Inflammatory macrophage treated with lipopolysaccharide for 4 hours (primary cell): ENCODE results near the gene HNRNPC.
"Not testable (repeated sequence)": the region's sequence is repeated elsewhere in the genome, so short reads cannot be mapped to it uniquely, and the experiment has no call there.

ENCODE experiments used
- DNase-seq: peaks from one replicate; pipeline ENCODE4 v3.0.0-alpha.2; 2020

HNRNPC gene

DNA sequence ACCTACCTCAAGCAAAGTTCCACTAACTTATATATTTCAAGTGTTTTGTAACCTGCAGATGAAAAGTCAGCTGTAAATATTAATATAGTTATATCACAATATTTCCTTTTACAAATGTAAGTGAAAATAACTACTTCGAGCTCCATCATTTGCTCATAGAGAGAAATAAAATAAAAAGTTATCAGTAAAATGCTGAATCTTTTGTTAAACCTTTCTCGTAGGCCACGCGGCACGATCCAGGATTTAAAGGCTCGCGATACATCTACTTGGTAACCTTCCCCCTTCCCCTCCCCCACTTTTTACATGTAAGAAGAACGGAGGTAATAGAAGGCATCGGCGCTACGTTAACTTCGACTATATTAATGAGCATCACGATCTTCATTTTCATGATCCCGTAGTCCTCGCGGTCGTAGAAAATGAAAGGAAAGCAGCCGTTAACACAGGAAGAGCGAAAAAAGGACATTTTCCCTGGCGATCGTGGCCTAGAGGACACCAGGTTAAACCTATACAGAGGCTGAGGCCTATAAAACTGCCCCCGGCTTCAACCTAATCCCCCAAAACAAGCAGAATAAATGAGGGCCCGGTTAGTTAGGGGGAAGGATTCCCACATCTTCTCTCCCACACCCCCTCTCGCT, 508 bp downstream of the HNRNPC start:
- DNase-seq, result peak; percentile 64

GRCh38 chr14:21267886-21268616, 1.2 kb downstream of the HNRNPC start:
- peak; percentile 93 for DNase-seq

DNA sequence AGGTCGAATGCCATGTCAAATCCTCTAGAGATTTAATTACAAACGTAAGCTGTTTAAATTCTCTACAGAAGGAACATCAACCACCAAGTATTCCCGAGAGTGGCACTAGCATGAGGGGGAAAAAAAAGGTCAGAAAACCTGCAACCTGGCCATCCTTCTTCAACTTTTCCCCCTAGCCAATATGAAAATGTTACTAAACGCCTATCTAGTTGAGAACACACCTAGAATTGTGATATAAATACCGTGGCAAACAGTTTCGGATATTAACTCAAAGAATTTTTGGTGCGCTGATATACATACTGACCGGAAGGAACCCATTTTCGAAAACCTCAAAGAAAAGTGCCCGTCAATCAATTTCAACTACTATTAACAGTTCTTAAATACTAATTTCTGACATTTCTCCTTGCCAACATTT, 1.8 kb downstream of the HNRNPC start:
- DNase-seq, result no peak

- peak; percentile 74 for DNase-seq
Observed at GRCh38 chr14:21264025-21264801, 5.0 kb downstream of the HNRNPC start.

GRCh38 chr14:21263284-21264024, 5.8 kb downstream of the HNRNPC start:
- DNase-seq, result peak; percentile 43

- no peak for DNase-seq
Observed at GRCh38 chr14:21262410-21262809, 6.8 kb downstream of the HNRNPC start.

DNA sequence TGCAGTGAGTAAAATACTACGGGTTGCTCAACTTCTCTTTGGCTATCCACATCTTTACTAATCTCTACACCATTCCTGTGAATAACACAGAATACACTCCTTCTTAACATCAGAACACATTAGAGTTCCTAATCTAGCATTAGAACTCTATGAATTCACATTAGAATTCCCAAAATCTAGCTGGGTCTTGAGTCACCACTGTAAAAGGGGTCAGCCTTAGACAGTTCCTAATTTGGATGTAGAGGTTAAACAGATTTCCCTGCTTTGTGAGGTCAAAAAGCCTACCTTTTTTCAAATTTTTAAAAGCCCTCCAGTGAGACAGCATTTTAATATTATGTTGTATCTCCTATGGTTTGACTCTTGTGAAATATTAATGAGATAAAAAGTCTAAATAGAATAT, 7.4 kb downstream of the HNRNPC start:
- no peak for DNase-seq

DNA sequence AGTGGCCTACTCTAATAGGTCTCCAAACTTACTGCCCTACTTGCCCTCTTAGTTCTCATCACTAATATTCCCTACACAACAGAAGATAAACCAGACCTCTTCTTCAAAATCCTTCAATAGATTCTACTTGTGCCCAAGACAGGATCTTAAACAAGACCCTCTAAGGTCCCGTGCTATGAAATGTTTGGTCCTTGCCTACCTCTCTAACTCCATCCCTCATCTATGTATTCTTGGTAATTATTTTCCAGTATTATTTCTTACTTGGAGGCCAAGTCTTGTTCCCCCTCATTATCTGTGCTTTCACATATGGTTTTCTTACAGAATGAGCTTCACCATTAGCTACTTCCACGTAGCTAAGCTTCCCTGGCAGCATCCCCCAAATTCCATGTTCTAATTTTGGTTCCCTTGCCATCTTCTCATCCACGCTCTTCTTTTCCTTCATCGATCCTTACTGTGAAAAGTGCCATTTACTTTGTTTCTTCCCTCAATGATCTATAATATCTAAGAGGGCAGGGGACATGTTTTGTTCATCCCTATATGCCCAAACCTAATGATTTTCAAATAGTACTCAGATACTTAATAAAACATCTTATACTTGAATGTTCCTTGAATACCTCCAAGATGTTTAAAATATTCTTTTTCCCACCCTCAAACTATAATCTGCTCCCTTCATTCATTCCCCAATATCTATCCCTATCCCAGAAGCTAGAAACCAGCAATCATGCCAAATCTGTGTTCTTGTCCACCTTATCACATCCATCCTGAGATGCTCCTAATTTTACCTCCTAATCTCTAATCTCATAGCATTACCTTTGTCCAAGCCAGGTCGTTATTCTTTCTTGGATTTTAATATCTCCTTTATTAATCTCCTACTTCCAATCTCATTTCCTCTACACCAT, 10.1 kb downstream of the HNRNPC start:
- no peak for DNase-seq

DNA sequence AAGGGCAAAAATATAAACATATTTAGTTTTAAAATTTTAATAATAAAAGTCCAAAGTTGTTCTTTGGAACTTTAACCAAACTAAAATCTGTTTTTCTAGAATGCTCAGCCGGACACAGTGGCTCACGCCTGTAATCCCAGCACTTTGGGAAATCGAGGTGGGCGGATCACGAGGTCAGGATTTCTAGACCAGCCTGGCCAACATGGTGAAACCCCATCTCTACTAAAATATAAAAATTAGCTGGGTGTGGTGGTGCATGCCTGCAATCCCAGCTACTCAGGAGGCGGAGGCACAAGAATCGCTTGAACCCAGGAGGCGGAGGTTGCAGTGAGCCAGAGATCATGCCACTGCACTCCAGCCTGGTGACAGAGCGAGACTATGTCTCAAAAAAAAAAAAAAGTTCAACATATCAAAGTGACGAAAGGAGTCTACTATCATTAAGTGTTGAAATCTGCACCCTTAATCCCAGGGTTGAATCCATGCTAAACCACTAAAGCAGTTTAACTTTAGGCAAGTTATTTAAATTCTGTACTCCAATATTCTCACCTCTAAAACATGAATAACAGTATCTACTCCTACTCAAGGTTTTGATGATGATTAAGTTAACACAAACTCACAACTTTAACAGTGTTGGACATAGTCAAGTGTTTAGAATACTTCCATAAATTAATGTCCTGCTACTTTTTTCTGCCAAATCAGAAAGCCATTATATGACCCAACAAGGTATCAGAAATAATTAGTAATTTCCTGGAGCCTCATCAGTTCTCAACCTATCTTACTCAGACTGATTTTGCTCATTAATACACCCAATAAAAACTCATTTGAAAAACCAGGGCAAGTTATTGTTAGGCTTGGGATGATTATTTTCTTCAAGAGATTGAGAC, 11.0 kb downstream of the HNRNPC start:
- peak; percentile 57 for DNase-seq

DNA sequence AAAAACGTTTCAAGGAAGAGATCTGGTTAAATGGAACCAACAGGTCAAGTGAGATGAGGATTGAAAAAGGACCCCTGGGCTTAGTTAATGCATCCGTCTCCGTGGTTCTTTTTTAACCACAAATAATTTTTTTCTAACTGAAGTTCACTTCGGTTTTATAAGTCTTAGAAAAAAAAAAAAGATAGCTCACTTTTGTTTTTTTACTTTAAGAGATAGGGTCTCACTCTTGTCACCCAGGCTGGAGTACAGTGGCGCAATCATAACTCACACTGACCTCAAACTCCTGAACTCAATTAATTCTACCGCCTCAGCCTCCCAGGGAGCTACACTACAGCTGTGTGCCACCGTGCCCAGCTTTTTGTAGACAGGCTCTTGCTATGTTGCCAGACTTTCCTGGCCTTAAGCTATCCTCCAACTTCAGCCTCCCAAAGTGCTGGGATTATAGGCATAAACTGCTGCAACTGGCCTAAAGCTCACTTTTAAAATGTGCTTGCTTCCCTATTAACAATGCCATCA, 11.8 kb downstream of the HNRNPC start:
- DNase-seq, result no peak

GRCh38 chr14:21256539-21257393, 12.5 kb downstream of the HNRNPC start:
- DNase-seq, result peak; percentile 62

DNA sequence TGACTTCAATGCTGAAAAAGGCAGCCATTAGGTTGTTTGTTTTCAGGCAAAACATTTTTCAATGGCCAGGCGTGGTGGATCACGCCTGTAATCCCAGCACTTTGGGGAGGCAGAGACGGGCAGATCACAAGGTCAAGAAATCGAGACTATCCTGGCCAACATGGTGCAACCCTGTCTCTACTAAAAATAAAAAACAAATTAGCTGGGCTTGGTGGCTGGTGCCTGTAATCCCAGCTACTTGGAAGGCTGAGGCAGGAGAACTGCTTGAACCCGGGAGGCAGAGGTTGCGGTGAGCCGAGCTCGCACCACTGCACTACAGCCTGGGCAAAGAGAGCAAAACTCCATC, 13.2 kb downstream of the HNRNPC start:
- not testable (repeated sequence) for DNase-seq

DNA sequence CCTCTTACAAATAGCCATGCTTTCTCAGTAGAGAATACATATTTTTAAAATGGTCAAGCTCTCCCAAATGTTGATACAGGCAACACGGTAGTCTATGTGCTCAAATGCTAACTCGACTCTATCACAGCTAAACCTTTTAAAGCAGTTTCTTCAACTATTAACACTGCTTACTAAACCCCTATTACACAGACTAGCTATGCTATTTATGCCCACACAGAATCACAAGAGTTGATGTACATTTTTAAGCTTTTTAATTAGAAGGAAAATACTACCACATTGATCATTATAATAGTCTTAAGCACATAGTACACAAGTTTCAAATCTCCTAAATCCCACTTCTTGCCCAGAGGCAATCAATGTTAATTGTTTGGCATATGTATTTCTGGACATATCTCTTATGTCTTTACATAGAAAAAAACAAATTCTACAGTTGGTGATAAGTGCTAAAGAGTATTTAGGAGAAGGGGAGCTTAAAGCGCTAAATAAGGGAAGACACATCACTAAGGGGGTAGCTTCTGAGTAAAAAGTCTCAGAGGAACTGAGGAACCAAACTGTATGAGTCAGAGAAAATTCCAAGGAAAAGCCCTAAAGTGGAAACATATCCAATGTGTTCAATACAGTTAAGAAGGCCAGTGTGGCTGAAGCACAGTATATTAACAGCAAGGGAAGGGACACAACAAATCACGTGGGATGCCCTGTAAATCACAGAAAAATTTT, 13.7 kb downstream of the HNRNPC start:
- peak; percentile 54 for DNase-seq

DNA sequence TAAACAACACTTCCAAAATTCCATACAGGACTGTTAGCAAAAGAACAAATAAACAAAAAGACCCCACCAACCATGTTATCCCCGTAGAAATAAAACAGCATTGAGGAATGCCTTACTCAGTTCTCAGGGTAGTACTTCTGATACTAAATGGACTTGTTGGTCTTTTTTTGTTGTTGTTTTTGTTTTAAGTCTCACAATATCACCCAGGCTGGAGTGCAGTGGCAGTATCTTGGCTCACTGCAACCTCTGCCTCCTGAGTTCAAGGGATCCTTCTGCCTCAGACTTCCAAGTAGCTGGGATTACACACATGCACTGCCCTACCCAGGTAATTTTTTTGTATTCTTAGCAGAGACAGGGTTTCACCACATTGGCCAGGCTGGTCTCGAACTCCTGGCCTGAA, 17.1 kb downstream of the HNRNPC start:
- DNase-seq, result no peak

DNA sequence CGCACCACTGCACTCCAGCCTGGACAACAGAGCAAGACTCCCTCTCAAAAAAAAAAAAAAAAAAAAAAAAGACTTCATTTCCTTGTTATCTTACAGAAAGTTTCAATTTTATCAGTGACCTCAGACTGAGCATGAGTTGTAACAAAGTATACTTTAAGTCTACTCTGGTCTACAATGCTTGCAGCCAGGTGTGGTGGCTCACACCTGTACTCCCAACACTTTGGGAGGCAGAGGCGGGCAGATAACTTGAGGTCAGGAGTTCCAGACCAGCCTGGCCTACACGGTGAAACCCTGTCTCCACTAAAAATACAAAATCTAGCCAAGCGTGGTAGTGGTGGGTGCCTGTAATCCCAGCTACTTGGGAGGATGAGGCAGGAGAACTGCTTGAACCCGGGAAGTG, 18.0 kb downstream of the HNRNPC start:
- no peak for DNase-seq

DNA sequence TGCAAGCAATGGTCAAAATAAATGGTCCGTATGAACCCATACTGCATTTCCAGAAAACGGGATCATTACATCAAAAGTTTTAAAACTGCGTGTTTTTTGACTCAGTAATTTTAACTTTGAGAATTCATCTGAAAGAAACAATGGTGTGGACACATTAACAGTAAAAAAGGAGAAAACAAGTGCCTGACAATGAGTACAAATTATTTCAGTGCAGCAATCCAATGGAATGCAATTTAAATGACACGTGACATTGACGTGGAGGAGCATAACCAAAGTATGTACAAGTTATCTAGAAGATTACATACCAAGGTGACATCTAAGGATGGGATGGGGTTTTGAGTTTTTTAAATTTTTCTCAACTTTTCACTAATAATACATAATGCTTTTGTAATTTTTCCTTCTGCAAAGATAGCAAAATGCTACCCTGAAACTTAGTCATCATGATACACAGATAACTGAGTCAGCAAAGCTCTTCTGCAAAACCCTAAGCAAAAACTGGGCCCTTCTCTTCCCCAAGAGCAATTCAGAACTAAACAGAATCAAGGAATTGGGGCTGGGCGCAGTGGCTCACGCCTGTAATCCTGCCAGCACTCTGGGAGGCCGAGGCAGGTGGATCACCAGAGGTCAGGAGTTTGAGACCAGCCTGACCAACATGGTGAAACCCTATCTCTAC, 20.4 kb downstream of the HNRNPC start:
- no peak for DNase-seq

GRCh38 chr14:21248338-21248737, 20.9 kb downstream of the HNRNPC start:
- DNase-seq, result no peak

DNA sequence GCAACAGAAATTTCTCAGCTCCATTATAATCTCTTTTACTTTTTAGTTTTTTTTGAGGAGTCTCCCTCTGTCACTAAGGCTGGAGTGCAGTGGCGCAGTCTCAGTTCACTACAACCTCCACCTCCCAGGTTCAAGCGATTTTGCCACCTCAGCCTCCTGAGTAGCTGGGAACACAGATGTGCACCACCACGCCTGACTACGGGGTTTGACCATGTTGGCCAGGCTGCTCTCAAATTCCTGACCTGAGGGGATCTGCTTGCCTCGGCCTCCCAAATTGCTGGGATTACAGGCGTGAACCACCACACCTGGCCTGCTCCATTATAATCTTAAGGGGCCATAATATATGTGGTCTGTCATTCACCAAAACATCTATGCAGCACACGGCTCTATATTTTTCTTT, 23.4 kb downstream of the HNRNPC start:
- DNase-seq, result no peak

DNA sequence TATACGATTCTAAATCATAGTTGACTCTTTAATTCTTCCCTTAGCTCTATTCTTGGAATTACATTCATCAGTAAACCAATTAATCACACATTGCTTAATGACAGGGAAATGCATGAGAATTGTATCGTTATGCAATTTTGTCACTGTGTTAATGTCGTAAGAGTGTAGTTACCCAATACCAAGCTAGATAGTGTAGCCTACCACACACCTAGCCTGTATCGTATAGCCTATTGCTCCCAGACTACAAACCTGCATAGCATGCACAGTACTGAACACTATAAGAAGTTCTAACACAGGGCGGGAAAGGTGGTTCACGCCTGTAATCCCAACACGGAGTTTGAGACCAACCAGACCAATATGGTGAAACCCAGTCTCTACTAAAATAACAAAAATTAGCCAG, 24.7 kb downstream of the HNRNPC start:
- DNase-seq, result peak; percentile 80
